ENCODE measurements around the gene SH3PXD2A. TPM values are rescaled to one million over a fixed set of nuclear protein-coding genes. Genes with fewer than 3 reads are reported as not detected.
A peak's percentile ranks its signal among the peaks of the same experiment; 100 is the strongest.

Gene SH3PXD2A
- total and polyA plus RNA-seq, 9 of the 15 experiments (the other 6 are each of a cell fraction or from before 2014, with no cell fraction given): 0.41 to 9.3 (median 2.5) TPM

GRCh38 chr10:103772096-103772845, 83.1 kb downstream of the SH3PXD2A start (continued):
- TF ChIP-seq FOXJ2 (tag; IDR thresholded peaks at IDR 0.05): no peak
- no peak for TF ChIP-seq ZNF75A (CRISPR knock-in tag; IDR thresholded peaks at IDR 0.05)
- TF ChIP-seq ZNF239 (CRISPR knock-in tag; IDR thresholded peaks at IDR 0.05): no peak
- no peak for TF ChIP-seq KDM2B (CRISPR knock-in tag; IDR thresholded peaks at IDR 0.05)
- no peak for TF ChIP-seq ZNF518B (CRISPR knock-in tag; IDR thresholded peaks at IDR 0.05)
- peak; percentile 61 for TF ChIP-seq RBFOX2 (IDR thresholded peaks at IDR 0.05; ENCODE audit: low read depth, low read length)
- TF ChIP-seq U2AF1 (optimal IDR thresholded peaks at IDR 0.05; ENCODE audit: low read depth, low read length): no peak
- TF ChIP-seq SOX6 (IDR thresholded peaks at IDR 0.05): peak; percentile 39; the same call in 1 of the 2 replicates
- no peak for TF ChIP-seq MXD1 (CRISPR knock-in tag; IDR thresholded peaks at IDR 0.05; ENCODE audit: borderline replicate concordance, poor library complexity, severe bottlenecking)
- no peak for TF ChIP-seq ZNF212 (CRISPR knock-in tag; IDR thresholded peaks at IDR 0.05)
- TF ChIP-seq ZNF143 (CRISPR knock-in tag; IDR thresholded peaks at IDR 0.05): no peak
- TF ChIP-seq KLF1 (tag; IDR thresholded peaks at IDR 0.05): no peak; the same call in 1 of the 2 replicates
- peak; percentile 81 for TF ChIP-seq TCF7 (IDR thresholded peaks at IDR 0.05; ENCODE audit: borderline replicate concordance)
- TF ChIP-seq ZNF174 (CRISPR knock-in tag; IDR thresholded peaks at IDR 0.05): no peak
- no peak for TF ChIP-seq ETV6 (IDR thresholded peaks at IDR 0.05; ENCODE audit: borderline replicate concordance in 1 of 2, low read depth in 2 of 2, low read length in 1 of 2)
- TF ChIP-seq ETV6 (CRISPR knock-in tag; IDR thresholded peaks at IDR 0.05; ENCODE audit: borderline replicate concordance): no peak
- no peak for TF ChIP-seq ZNF354B (CRISPR knock-in tag; IDR thresholded peaks at IDR 0.05)
- TF ChIP-seq THRB (CRISPR knock-in tag; conservative IDR thresholded peaks at IDR 0.05): no peak
- no peak for TF ChIP-seq ZKSCAN1 (IDR thresholded peaks at IDR 0.05; ENCODE audit: low read depth, low read length)
- no peak for TF ChIP-seq ELF2 (CRISPR knock-in tag; IDR thresholded peaks at IDR 0.05)
- no peak for TF ChIP-seq RBM39 (optimal IDR thresholded peaks at IDR 0.05; ENCODE audit: low read depth, low read length)
- no peak for TF ChIP-seq ZNF3 (CRISPR knock-in tag; IDR thresholded peaks at IDR 0.05)
- no peak for TF ChIP-seq ARID2 (IDR thresholded peaks at IDR 0.05)
- peak; percentile 70; the same call in 1 of the 2 replicates for TF ChIP-seq VEZF1 (CRISPR knock-in tag; IDR thresholded peaks at IDR 0.05)

Data from K562 (cell line).